ENCODE measurements around the gene MAML3. TPM values are rescaled to one million over a fixed set of nuclear protein-coding genes. Genes with fewer than 3 reads are reported as not detected.

MAML3 gene
- total RNA-seq, 1 donor from 2014 or later = 0.79 TPM

GRCh38 chr4:140005699-140006098, 148.3 kb downstream of the MAML3 start:
- peak; percentile 33 for DNase-seq (ENCODE audit: low read depth)
- FAIRE-seq = no peak
- Histone ChIP-seq H3K27me3 (ENCODE audit: control insufficient read depth, insufficient read depth, low read length) (no peaks in the 10 kb centered on the region), H3K4me3 (ENCODE audit: low read depth, low read length) (no peak overlapping the region), H3K36me3 (ENCODE audit: control insufficient read depth, insufficient read depth, low read length) (no peaks in the 10 kb centered on the region)
- TF ChIP-seq, protein P1, sequence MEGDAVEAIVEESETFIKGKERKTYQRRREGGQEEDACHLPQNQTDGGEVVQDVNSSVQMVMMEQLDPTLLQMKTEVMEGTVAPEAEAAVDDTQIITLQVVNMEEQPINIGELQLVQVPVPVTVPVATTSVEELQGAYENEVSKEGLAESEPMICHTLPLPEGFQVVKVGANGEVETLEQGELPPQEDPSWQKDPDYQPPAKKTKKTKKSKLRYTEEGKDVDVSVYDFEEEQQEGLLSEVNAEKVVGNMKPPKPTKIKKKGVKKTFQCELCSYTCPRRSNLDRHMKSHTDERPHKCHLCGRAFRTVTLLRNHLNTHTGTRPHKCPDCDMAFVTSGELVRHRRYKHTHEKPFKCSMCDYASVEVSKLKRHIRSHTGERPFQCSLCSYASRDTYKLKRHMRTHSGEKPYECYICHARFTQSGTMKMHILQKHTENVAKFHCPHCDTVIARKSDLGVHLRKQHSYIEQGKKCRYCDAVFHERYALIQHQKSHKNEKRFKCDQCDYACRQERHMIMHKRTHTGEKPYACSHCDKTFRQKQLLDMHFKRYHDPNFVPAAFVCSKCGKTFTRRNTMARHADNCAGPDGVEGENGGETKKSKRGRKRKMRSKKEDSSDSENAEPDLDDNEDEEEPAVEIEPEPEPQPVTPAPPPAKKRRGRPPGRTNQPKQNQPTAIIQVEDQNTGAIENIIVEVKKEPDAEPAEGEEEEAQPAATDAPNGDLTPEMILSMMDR (IDR thresholded peaks at IDR 0.05; ENCODE audit: insufficient read depth, low read length, severe bottlenecking) = no peak

- H3K36me3 ChIP-seq (ENCODE audit: control insufficient read depth, insufficient read depth, low read length) = no peaks in the 10 kb centered on the region
- TF ChIP-seq, protein P1 (IDR thresholded peaks at IDR 0.05; ENCODE audit: insufficient read depth, low read length, severe bottlenecking) = no peak
- H3K27me3 ChIP-seq (ENCODE audit: control insufficient read depth, insufficient read depth, low read length) = no peaks in the 10 kb centered on the region
- FAIRE-seq (no peak), DNase-seq (ENCODE audit: low read depth) (no peak)
- no peak overlapping the region for H3K4me3 ChIP-seq (ENCODE audit: low read depth, low read length)
Observed at GRCh38 chr4:140004922-140005627, 148.9 kb downstream of the MAML3 start.

GRCh38 chr4:140004549-140004895, 149.5 kb downstream of the MAML3 start:
- peak overlapping the region; percentile 18 for H3K4me3 ChIP-seq (ENCODE audit: low read depth, low read length)
- H3K27me3 ChIP-seq (ENCODE audit: control insufficient read depth, insufficient read depth, low read length) = no peaks in the 10 kb centered on the region
- H3K36me3 ChIP-seq (ENCODE audit: control insufficient read depth, insufficient read depth, low read length) = no peaks in the 10 kb centered on the region
- peak; percentile 33 for DNase-seq (ENCODE audit: low read depth)
- TF ChIP-seq, protein P1 (IDR thresholded peaks at IDR 0.05; ENCODE audit: insufficient read depth, low read length, severe bottlenecking) = no peak
- no peak for FAIRE-seq

- Histone ChIP-seq H3K27me3 (ENCODE audit: control insufficient read depth, insufficient read depth, low read length) (no peaks in the 10 kb centered on the region), H3K4me3 (ENCODE audit: low read depth, low read length) (peak overlapping the region; percentile 18), H3K36me3 (ENCODE audit: control insufficient read depth, insufficient read depth, low read length) (no peaks in the 10 kb centered on the region)
- no peak for FAIRE-seq
- TF ChIP-seq, protein P1 (IDR thresholded peaks at IDR 0.05; ENCODE audit: insufficient read depth, low read length, severe bottlenecking) = no peak
- DNase-seq (ENCODE audit: low read depth) = no peak
Observed at GRCh38 chr4:140003876-140004548, 150.0 kb downstream of the MAML3 start.

DNA sequence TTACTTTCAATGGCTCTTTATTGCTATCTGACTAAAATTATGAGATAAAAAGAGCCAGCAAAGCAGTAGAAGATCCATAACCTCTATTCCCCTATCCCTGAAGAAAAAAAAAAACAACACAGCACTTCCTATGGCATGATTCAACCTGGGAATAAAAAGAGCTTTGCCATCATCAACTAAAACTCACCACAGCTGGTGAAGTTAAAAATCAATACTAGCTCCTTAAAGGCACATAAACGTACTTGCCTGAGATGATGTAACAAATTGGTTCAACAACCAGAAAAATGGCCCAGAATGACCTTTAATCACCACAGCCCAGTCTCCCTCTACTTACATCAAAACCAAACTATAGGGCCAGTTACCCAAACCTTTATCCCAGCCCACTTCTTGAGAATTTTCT, 153.8 kb downstream of the MAML3 start:
- TF ChIP-seq, protein P1 (IDR thresholded peaks at IDR 0.05; ENCODE audit: insufficient read depth, low read length, severe bottlenecking) = no peak
- DNase-seq (ENCODE audit: low read depth) (no peak), FAIRE-seq (no peak)
- H3K4me3 ChIP-seq (ENCODE audit: low read depth, low read length) = no peak overlapping the region
- no peaks in the 10 kb centered on the region for H3K27me3 ChIP-seq (ENCODE audit: control insufficient read depth, insufficient read depth, low read length)
- H3K36me3 ChIP-seq (ENCODE audit: control insufficient read depth, insufficient read depth, low read length) = no peaks in the 10 kb centered on the region

Data from bronchial epithelial cell (primary cell).